Rectal smooth muscle tissue (tissue), 1 donor: ENCODE results near the gene ABCB1.
A peak's percentile ranks its signal among the peaks of the same experiment; 100 is the strongest.

Experiments used
- H3K27ac ChIP-seq: one replicate; pipeline ENCODE4 v1.7.0; 2013; ENCODE audit warnings: low read depth, low read length, inconsistent platforms
- H3K27me3 ChIP-seq: one replicate; pipeline ENCODE4 v1.7.0; 2013; ENCODE audit warnings: low read length; ENCODE audit not compliant: control insufficient read depth, insufficient read depth
- H3K36me3 ChIP-seq: one replicate; pipeline ENCODE4 v1.7.0; 2013; ENCODE audit warnings: low read length; ENCODE audit not compliant: control insufficient read depth, insufficient read depth
- H3K4me1 ChIP-seq: one replicate; pipeline ENCODE4 v1.7.0; 2013; ENCODE audit warnings: low read length; ENCODE audit not compliant: control insufficient read depth, insufficient read depth
- H3K4me3 ChIP-seq: one replicate; pipeline ENCODE4 v1.7.0; 2013; ENCODE audit warnings: low read length
- H3K9ac ChIP-seq: one replicate; pipeline ENCODE4 v1.7.0; 2013; ENCODE audit warnings: low read length

The ABCB1 gene

DNA sequence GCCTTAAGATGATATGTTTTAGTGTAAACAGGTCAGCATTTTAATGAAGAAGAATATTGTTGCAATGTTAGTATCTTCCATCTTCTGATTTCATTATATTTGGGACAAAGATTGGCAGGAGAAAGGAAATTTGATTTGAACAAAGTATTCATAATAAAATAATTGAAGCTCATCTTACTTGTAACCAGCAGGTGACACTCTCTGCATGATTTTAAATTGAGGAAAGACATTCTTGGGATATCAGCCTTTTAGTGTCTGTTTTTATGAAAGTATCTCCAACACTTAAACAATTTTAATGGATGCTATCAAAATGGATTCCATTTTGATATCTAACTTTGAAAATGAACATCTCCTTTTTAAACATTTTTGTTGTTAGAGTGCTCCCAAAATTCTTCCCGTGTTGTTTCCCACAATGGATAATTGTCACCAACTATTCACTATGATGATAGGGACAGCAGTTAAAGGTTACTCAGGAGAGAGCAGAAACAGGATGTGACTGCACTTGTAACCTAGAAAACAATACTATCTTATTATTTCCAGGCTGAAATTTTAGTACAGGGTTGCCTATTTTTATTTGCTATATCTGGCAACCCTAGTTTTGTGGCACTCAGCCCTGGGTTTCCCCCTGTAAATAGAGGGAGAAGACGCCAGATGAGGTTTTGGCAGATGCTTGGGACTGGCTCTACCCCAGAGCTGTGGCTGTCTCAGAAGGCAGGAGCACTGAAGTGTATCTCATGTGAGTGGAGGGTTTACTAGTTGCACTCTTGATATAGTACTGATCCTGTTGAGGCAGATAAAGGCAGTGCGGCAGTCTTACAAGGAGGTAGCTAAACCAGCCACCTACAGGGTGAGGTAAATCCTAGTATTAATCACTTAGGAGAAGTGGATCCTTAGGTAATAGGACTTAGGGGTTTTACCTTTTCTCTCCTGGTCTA, 94.2 kb downstream of the ABCB1 start:
- Histone ChIP-seq H3K27ac (no peak overlapping the region), H3K36me3 (no peaks in the 10 kb centered on the region), H3K4me1 (no peaks in the 10 kb centered on the region), H3K27me3 (no peaks in the 10 kb centered on the region), H3K4me3 (no peak overlapping the region), H3K9ac (no peak overlapping the region)

DNA sequence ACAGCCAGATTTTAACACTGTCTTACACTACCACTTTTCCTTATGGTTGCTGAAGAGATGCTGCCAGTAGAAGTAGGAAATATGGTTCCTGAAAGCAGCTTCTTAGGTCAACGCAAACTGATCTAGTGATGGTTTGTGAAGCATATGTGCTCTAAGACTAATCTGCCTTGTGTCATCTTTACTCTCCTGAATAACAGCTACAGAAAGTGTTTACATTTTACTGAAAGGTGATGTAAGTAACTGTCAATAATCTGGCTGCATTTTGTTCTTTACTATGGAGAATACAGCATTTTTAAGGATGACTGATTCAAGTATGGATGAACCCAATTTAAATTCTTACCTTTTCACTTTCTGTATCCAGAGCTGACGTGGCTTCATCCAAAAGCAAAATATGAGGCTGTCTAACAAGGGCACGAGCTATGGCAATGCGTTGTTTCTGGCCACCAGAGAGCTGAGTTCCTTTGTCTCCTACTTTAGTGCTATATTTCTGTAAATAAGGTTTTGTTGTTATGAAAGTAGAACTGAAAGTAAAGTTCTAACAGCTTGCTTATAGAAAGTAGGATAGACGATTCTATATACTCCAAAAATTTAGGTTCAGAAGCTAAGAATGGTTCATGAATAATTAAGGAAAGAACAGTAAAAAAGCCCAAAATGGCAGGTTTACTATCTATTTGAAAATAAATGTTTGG, 95.0 kb downstream of the ABCB1 start:
- no peak overlapping the region for H3K27ac ChIP-seq
- no peaks in the 10 kb centered on the region for H3K4me1 ChIP-seq

DNA sequence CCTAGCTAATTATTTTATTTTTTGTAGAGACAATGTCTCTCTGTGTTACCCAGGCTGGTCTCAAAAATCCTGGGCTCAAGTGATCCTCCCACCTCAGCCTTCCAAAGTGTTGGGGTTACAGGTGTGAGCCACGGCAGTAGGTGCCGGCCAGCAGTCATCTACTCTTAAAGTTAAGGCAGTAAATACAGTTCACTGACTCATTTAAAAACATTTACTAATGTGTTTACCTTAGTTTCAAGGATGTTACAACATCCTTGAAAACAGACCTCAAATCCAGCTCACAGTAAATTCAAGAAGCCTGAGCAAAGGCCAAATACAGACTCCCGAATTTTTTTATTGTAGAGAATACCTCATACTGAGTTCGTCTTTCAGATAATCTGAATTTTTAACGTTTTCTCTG, 95.6 kb downstream of the ABCB1 start:
- Histone ChIP-seq H3K9ac (no peak overlapping the region), H3K27ac (no peak overlapping the region), H3K4me3 (no peak overlapping the region), H3K27me3 (no peaks in the 10 kb centered on the region), H3K36me3 (no peaks in the 10 kb centered on the region), H3K4me1 (no peaks in the 10 kb centered on the region)

More for the DNA sequence above, 95.0 kb downstream of the ABCB1 start:
- Histone ChIP-seq H3K36me3 (no peaks in the 10 kb centered on the region), H3K9ac (no peak overlapping the region), H3K27me3 (no peaks in the 10 kb centered on the region), H3K4me3 (no peak overlapping the region)

DNA sequence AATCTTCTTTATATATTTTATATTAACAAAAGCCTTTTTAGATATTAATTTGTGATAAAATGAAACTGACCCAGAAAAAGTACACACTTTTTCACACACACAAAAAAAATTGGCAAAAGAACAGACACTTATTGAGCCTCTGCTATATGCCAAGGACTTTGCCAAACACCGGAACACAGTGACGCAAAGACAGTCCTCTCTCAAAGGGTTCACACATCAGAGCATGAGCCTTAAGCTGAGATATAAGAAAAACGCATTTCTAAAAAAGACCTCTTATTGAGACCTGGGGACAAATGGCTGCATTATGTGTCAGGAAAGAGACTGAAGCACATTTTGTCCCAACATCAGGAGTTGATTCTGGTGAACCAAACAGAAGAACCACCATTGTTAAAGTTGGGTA, 101.2 kb downstream of the ABCB1 start:
- Histone ChIP-seq H3K9ac (no peak overlapping the region), H3K4me1 (no peaks in the 10 kb centered on the region), H3K4me3 (no peak overlapping the region), H3K27me3 (no peaks in the 10 kb centered on the region), H3K36me3 (no peaks in the 10 kb centered on the region), H3K27ac (no peak overlapping the region)

DNA sequence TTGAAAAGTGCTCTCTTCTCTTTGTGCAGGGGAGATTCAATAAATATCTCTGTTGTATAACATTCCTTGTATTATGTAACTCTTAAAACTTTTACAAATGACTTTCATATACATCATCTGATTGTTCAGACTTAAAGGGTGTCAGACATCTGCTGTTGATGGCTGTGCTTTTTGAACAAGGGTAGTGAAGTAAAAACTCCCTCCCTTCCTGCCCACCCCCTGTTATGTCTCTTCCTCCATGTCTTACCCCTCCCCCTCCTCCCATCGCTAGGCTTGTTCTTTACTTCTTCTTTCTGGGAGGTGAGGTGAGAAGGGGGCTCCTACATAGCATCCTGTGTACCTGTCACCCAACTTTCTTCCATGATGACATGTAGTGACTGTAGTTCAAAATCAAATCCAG, 101.8 kb downstream of the ABCB1 start:
- no peak overlapping the region for H3K4me3 ChIP-seq
- no peak overlapping the region for H3K9ac ChIP-seq
- no peaks in the 10 kb centered on the region for H3K27me3 ChIP-seq
- H3K4me1 ChIP-seq, result no peaks in the 10 kb centered on the region
- H3K27ac ChIP-seq, result no peak overlapping the region
- no peaks in the 10 kb centered on the region for H3K36me3 ChIP-seq

DNA sequence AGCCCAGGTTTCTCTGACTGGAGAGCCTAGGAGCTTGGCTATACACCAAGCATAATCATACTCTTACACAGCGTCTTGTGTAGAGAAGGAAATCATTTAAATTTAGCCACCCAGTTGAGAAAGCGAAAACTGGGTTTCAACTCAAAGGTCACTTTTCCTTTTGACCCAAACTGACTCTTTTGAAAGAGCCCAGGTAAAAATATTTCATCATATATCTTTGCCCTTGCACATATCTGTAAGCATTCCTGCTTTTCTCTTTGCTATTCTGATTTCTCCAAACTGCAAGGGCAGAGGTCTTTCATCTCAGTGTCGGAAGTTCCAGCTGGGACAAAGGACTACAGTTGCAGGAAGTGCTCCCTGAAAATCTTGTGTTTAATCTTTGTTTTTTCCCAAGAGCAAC, 103.2 kb downstream of the ABCB1 start:
- no peaks in the 10 kb centered on the region for H3K36me3 ChIP-seq
- H3K4me3 ChIP-seq, result no peak overlapping the region
- no peak overlapping the region for H3K27ac ChIP-seq
- H3K9ac ChIP-seq, result no peak overlapping the region
- H3K27me3 ChIP-seq, result no peaks in the 10 kb centered on the region
- H3K4me1 ChIP-seq, result no peaks in the 10 kb centered on the region

DNA sequence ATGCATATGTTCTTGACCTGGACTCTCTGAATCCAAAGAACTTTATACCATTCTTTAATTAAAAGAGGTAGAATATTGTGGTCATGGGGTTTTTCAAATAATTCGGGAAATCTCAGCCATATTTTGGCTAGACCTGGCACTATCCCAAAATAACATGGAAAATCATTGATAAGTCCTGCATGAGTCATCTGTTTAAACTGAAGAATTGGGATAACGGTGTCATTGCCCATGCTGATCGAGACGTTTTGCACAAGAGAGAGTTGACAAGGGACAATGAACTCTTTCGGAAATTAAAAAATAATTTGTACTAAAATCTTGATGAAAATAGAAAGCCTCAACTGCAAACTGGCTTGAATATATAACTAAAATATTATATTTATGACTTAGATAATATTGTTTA, 105.3 kb downstream of the ABCB1 start:
- Histone ChIP-seq H3K4me1 (no peaks in the 10 kb centered on the region), H3K9ac (no peak overlapping the region), H3K27me3 (no peaks in the 10 kb centered on the region), H3K4me3 (no peak overlapping the region), H3K27ac (no peak overlapping the region), H3K36me3 (no peaks in the 10 kb centered on the region)

DNA sequence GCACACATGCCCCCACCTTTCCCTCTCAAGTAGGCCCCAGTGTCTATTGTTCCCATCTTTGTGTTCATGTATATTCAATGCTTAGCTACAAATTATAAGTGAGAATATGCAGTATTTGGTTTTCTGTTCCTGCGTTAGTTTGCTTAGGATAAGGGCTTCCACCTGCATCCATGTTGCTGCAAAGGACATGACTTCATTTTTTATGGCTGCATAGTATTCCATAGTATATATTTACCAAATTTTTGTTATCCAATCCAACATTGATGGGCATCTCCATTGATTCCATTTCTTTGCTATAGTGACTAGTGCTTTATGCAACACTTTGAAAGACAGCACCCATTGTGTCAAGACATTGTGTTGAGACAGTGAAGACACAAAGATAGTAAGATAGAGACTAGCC, 106.2 kb downstream of the ABCB1 start:
- H3K36me3 ChIP-seq, result no peaks in the 10 kb centered on the region
- no peak overlapping the region for H3K4me3 ChIP-seq
- no peaks in the 10 kb centered on the region for H3K27me3 ChIP-seq
- H3K9ac ChIP-seq, result no peak overlapping the region
- no peak overlapping the region for H3K27ac ChIP-seq
- no peaks in the 10 kb centered on the region for H3K4me1 ChIP-seq

DNA sequence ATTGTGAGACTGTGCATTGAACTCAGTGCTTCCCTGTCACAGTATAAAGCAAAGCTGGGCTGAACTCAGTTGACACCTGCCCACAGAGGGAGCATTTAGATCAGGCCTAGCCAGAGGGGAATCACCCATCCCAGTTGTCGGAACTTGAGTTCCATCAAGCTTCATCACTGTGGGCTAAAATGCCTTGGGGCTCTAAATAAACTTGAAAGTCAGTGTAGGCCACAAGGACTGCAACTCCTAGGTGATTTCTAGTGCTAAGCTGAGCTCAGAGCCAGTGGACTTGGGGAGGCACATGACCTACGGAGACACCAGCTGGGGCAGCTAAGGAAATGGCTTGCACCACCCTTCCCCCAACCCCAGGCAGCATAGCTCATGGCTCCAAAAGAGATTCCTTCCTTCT, 117.6 kb downstream of the ABCB1 start:
- H3K9ac ChIP-seq, result no peak overlapping the region
- no peaks in the 10 kb centered on the region for H3K27me3 ChIP-seq
- no peaks in the 10 kb centered on the region for H3K36me3 ChIP-seq
- no peak overlapping the region for H3K4me3 ChIP-seq
- no peaks in the 10 kb centered on the region for H3K4me1 ChIP-seq
- H3K27ac ChIP-seq, result no peak overlapping the region

DNA sequence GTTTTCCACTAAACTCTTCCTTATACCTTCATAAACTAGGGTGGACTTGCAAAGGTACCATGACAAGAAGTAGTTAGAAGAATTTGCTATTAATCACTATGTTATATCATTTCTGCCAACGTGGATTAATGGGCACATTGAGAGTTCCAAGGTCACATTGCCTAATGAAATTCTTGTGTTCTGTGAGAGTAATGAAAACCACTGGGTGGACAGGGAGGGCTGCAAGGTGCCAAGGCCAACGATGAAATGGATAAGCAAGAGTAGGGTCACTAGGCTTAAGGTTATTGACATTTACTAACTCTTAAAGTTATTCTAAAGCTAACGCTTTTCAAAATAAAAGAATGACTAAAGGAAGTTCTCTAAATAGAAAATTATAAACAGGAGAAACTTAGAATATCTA, 118.6 kb downstream of the ABCB1 start:
- Histone ChIP-seq H3K4me3 (no peak overlapping the region), H3K4me1 (no peaks in the 10 kb centered on the region), H3K9ac (no peak overlapping the region), H3K27ac (no peak overlapping the region), H3K27me3 (no peaks in the 10 kb centered on the region), H3K36me3 (no peaks in the 10 kb centered on the region)

DNA sequence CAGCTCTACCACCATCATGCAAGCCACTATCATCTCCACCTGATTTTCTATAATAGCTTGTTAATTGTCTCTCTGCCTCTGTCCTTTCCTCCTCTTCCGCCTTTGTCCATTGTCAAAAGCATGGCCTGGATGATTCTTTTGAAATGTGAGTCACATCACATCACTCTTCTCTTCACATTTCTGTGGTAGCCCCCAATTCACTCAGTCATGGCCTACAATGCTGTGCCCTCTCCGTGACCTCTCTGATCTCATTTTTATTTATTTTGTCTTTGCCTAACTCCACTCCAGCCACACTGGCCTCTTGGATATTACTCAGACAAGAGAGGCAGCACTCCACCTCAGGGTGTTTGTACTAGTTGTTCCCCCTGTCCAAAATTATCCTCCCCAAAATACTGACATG, 120.3 kb downstream of the ABCB1 start:
- H3K27ac ChIP-seq, result no peak overlapping the region
- no peaks in the 10 kb centered on the region for H3K36me3 ChIP-seq
- H3K4me1 ChIP-seq, result no peaks in the 10 kb centered on the region
- H3K27me3 ChIP-seq, result no peaks in the 10 kb centered on the region
- H3K4me3 ChIP-seq, result no peak overlapping the region
- no peak overlapping the region for H3K9ac ChIP-seq

DNA sequence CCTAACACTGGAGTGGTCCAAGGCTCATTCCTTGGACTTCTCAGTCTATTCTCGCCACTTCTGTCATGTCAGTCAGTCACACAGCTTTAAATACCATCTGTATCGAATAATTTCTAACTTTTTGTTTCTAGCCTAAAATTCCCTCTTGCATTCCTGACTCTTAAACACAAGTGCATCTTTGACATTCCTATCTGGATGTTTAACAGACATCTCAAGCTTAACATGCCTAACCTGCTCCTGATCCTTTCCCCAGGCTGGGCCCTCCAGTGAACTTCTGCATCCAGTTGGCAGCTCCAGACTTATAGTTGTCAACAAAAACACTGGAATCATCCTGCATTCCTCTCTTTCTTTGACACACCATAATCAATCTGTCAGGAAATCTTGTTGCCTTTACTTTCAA, 120.7 kb downstream of the ABCB1 start:
- Histone ChIP-seq H3K9ac (no peak overlapping the region), H3K36me3 (no peaks in the 10 kb centered on the region), H3K27me3 (no peaks in the 10 kb centered on the region), H3K4me3 (no peak overlapping the region), H3K4me1 (no peaks in the 10 kb centered on the region), H3K27ac (no peak overlapping the region)

DNA sequence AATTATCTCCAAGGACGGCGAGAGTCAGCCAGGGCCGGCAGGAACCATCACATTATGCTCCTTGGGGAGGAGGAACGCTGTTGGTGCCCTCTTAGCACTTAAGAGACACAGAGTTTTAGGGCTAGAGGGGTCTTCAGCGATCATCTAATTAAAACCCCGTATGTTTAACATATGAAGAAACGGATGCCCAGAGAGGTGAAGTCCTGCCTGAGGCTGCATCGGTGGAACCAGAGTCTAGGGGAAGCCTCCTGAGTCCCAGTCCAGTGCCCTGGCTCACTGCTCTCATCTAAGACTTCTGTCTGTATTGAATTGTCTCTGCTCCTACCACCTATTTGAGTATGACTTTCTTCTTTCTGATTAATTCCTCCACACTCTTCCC, 124.5 kb downstream of the ABCB1 start:
- H3K4me3 ChIP-seq, result peak overlapping the region; percentile 57
- no peaks in the 10 kb centered on the region for H3K4me1 ChIP-seq
- H3K9ac ChIP-seq, result no peak overlapping the region
- H3K27me3 ChIP-seq, result no peaks in the 10 kb centered on the region
- no peak overlapping the region for H3K27ac ChIP-seq
- H3K36me3 ChIP-seq, result no peaks in the 10 kb centered on the region
